22Rv1 (cell line): ENCODE data around the gene FYN.

ENCODE experiments used
- CTCF ChIP-seq: fragments of 450-650 bp; IDR thresholded peaks from 2 replicates; pipeline ENCODE4 v1.5.1; 2017; ENCODE audit warnings: mild to moderate bottlenecking
- ZFX ChIP-seq: fragments of 450-650 bp; IDR thresholded peaks from 2 replicates; pipeline ENCODE4 v1.6.1; 2017; ENCODE audit warnings: antibody characterized with exemption, borderline replicate concordance

DNA sequence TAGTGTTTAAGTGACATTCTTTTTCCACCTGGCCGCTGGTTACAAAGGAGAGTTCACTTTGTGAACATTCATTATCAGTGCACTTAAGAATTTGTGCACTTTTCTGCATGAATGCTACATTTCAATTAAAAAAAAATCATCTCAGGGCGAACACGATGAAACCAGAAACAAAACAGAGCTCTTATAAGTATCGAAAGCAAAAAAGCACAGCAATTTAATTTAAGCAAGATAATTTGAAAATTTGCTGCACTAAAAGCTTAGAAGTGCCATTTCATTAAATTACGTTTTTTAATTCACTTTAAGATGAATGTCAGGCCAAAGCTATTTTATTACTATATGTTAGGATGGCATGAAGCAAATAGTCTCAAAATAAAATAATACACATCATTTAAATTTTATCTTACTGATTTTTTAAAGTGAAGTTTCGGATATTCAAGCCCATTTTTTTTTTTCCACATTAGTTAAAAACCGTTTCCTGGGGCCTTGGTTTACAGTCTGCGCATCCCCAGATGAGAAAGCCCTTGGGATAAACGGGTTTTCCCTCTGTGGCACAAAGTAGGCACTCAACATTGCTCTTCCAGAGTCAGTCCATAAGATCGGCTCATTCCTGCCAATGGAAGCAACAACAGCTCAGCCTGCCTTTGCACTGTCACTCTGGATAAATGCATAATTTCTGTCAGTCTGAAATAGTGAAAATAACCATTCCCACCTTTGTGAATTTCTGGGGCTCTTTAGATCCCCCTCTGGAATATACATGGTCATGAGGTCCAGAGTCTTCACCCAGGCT lies 80.1 kb downstream of the FYN start:
- TF ChIP-seq CTCF, result no peak
- no peak for TF ChIP-seq ZFX
